ENCODE measurements around the gene CYLD.

DNA sequence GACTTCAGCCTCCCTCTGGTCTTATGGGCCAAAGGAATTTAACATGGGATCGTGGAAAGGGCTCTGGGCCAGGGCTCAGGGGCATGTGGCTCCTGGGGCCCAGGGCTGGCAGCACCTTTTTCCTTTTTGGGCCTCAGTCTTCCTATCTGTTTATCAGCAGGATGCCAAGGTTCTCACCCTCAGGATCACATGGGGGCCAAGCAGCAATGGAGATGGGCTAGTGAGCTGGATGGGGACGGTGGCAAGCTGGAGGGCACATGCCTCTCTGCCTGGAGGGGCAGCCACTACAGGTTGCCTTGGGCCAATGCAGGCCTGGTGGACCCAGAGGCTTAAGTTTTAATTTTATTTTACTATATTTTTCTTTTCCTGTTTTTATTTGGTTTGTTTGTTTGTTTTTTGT lies 95.4 kb downstream of the CYLD start:
- TF ChIP-seq, protein P1, sequence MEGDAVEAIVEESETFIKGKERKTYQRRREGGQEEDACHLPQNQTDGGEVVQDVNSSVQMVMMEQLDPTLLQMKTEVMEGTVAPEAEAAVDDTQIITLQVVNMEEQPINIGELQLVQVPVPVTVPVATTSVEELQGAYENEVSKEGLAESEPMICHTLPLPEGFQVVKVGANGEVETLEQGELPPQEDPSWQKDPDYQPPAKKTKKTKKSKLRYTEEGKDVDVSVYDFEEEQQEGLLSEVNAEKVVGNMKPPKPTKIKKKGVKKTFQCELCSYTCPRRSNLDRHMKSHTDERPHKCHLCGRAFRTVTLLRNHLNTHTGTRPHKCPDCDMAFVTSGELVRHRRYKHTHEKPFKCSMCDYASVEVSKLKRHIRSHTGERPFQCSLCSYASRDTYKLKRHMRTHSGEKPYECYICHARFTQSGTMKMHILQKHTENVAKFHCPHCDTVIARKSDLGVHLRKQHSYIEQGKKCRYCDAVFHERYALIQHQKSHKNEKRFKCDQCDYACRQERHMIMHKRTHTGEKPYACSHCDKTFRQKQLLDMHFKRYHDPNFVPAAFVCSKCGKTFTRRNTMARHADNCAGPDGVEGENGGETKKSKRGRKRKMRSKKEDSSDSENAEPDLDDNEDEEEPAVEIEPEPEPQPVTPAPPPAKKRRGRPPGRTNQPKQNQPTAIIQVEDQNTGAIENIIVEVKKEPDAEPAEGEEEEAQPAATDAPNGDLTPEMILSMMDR (IDR thresholded peaks at IDR 0.05; ENCODE audit: low read depth, low read length), result no peak
- no peak for TF ChIP-seq EZH2phosphoT487 (IDR thresholded peaks at IDR 0.05; ENCODE audit: low read depth)

All from OCI-LY3 (cell line).